Smooth muscle cell (in vitro differentiated cells): ENCODE measurements around the gene MEN1. TPM values are rescaled to one million over a fixed set of nuclear protein-coding genes. Genes with fewer than 3 reads are reported as not detected.
"Not testable (repeated sequence)": the region's sequence is repeated elsewhere in the genome, so short reads cannot be mapped to it uniquely, and the experiment has no call there.

Source experiments
- DNase-seq: peaks from one replicate; lab custom pipeline; 2025; ENCODE audit not compliant: unreplicated experiment; lab: John Stamatoyannopoulos, UW
- H2AFZ ChIP-seq: fragments of 200-600 bp; sonication (generic); 2 replicates; pipeline ENCODE4 v1.6.0; 2016; ENCODE audit warnings: antibody characterized with exemption, low read depth, mild to moderate bottlenecking
- H3F3A ChIP-seq: fragments of 200-600 bp; sonication (generic); 2 replicates; pipeline ENCODE4 v1.6.0; 2017; ENCODE audit warnings: antibody characterized with exemption, low read depth
- H3K27ac ChIP-seq: fragments of 200-600 bp; sonication (generic); 2 replicates; pipeline ENCODE4 v1.5.1; 2016; ENCODE audit warnings: low read depth, mild to moderate bottlenecking
- H3K27me3 ChIP-seq: fragments of 200-600 bp; sonication (generic); 2 replicates; pipeline ENCODE4 v1.6.1; 2016; ENCODE audit warnings: low read depth, mild to moderate bottlenecking
- H3K36me3 ChIP-seq: fragments of 200-600 bp; sonication (generic); 2 replicates; pipeline ENCODE4 v1.5.1; 2016; ENCODE audit warnings: low read depth
- H3K4me1 ChIP-seq: fragments of 200-600 bp; sonication (generic); 2 replicates; pipeline ENCODE4 v1.5.1; 2016; ENCODE audit warnings: low read depth
- H3K4me2 ChIP-seq: fragments of 200-600 bp; sonication (generic); 2 replicates; pipeline ENCODE4 v1.6.0; 2016; ENCODE audit warnings: mild to moderate bottlenecking
- H3K4me3 ChIP-seq: fragments of 200-600 bp; sonication (generic); 2 replicates; pipeline ENCODE4 v1.5.1; 2016; ENCODE audit warnings: mild to moderate bottlenecking
- H3K79me2 ChIP-seq: fragments of 200-600 bp; sonication (generic); 2 replicates; pipeline ENCODE4 v1.6.0; 2016; ENCODE audit warnings: low read depth, mild to moderate bottlenecking
- H3K9ac ChIP-seq: fragments of 200-600 bp; sonication (generic); 2 replicates; pipeline ENCODE4 v1.6.0; 2016; ENCODE audit warnings: low read depth
- H3K9me3 ChIP-seq: fragments of 200-600 bp; sonication (generic); replicated peaks from 2 replicates; pipeline ENCODE4 v1.5.1; 2016; ENCODE audit warnings: low read depth
- H4K20me1 ChIP-seq: fragments of 200-600 bp; sonication (generic); 2 replicates; pipeline ENCODE4 v1.6.0; 2016; ENCODE audit warnings: low read depth
- WGBS: methylation state at CpG from one replicate; pipeline ENCODE4 v1.1.7; 2016; ENCODE audit warnings: low lambda C conversion rate; 5-methylcytosine and 5-hydroxymethylcytosine counted together
- polyA plus RNA-seq: library from polyadenylated mRNA; unstranded; fragments of >200 nt; fragmentation: Nextera tagmentation; extraction: Ambion mirVana; gene quantifications from 2 replicates; pipeline ENCODE4 v1.2.1, GENCODE V29; 2016
- total RNA-seq: library from RNA; depleted of rRNA; stranded (reverse); fragments of >200 nt; gene quantifications from 2 replicates; pipeline ENCODE4 v1.2.3, GENCODE V29; 2014
- TF ChIP-seq, protein P1 (sequence below): fragments of 200-600 bp; sonication (generic); IDR thresholded peaks from 2 replicates; pipeline ENCODE4 v1.5.1; 2017; ENCODE audit warnings: borderline replicate concordance, mild to moderate bottlenecking, antibody characterized with exemption; ENCODE audit not compliant: insufficient read depth, poor library complexity, severe bottlenecking

MEN1 gene
- total and polyA plus RNA-seq, 2 experiments from 2014 or later, result 11.6 to 37.3 TPM

DNA sequence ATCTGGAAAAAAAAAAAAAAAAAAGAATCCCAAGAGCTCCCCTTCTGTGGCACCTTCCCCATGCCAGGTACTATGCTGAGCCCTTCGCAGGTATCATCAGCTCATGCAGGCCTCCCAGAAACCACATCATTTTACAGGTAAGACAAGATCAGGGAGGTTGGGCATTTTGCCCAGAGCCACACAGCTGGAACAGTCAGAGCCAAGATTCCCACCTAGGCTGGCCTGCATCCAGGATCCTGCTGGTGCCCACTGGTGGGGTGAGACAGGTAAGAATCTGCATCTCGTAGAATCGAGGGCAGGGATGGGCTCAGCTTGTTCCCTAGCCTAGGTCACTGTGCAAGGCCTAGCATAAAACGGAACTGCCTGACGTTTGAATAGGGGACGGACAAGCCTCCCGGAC lies 15.7 kb upstream of the MEN1 start:
- 94% methylated on average over 7 of the region's 7 CpGs for WGBS
- H3K9me3 ChIP-seq, result no peaks in the 10 kb centered on the region
- H3F3A ChIP-seq, result no peaks in the 10 kb centered on the region
- no peak for DNase-seq
- no peak overlapping the region for H3K4me2 ChIP-seq
- H3K4me3 ChIP-seq, result no peak overlapping the region
- no peak overlapping the region for H3K27ac ChIP-seq
- no peaks in the 10 kb centered on the region for H3K79me2 ChIP-seq
- H3K4me1 ChIP-seq, result no peaks in the 10 kb centered on the region
- no peaks in the 10 kb centered on the region for H3K36me3 ChIP-seq
- TF ChIP-seq, protein P1, sequence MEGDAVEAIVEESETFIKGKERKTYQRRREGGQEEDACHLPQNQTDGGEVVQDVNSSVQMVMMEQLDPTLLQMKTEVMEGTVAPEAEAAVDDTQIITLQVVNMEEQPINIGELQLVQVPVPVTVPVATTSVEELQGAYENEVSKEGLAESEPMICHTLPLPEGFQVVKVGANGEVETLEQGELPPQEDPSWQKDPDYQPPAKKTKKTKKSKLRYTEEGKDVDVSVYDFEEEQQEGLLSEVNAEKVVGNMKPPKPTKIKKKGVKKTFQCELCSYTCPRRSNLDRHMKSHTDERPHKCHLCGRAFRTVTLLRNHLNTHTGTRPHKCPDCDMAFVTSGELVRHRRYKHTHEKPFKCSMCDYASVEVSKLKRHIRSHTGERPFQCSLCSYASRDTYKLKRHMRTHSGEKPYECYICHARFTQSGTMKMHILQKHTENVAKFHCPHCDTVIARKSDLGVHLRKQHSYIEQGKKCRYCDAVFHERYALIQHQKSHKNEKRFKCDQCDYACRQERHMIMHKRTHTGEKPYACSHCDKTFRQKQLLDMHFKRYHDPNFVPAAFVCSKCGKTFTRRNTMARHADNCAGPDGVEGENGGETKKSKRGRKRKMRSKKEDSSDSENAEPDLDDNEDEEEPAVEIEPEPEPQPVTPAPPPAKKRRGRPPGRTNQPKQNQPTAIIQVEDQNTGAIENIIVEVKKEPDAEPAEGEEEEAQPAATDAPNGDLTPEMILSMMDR, result no peak
- no peak overlapping the region for H2AFZ ChIP-seq
- H4K20me1 ChIP-seq, result no peaks in the 10 kb centered on the region
- H3K9ac ChIP-seq, result no peak overlapping the region
- no peaks in the 10 kb centered on the region for H3K27me3 ChIP-seq

DNA sequence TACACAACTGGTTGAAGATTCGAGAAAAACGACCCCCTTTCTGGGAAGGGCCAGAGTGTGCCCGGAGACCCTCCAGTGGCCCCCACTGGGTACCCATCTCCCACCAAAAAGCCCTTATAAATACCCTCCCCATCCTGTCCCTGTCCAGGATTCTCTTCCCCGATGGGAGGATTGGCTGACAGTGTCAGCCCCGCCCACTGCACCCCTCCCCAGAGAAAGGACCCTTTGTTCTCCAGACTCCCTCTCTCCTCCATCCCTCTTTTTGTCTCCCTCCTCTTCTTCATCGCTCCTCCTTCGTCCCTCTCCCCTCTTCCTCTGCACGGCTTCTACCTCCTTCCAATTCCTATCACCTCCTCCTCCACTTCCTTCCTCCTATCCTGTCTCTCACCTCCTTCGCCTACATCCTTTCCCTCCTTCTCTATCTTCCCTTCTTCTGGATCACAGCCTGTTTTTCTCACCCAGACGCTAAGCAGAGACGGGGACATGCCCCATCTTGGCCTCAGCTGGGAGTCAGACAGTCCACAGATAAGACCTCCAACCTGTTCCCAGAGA lies 13.3 kb upstream of the MEN1 start:
- Histone ChIP-seq H3K9ac (no peak overlapping the region), H3K4me3 (no peak overlapping the region), H3K27ac (no peak overlapping the region), H2AFZ (no peak overlapping the region), H3K79me2 (no peaks in the 10 kb centered on the region), H3K9me3 (no peaks in the 10 kb centered on the region), H3K27me3 (no peaks in the 10 kb centered on the region), H3K4me1 (no peaks in the 10 kb centered on the region), H3K36me3 (no peaks in the 10 kb centered on the region), H4K20me1 (no peaks in the 10 kb centered on the region), H3F3A (no peaks in the 10 kb centered on the region), H3K4me2 (no peak overlapping the region)
- 83% methylated on average over 11 of the region's 11 CpGs for WGBS
- DNase-seq, result no peak
- TF ChIP-seq, protein P1, result no peak

DNA sequence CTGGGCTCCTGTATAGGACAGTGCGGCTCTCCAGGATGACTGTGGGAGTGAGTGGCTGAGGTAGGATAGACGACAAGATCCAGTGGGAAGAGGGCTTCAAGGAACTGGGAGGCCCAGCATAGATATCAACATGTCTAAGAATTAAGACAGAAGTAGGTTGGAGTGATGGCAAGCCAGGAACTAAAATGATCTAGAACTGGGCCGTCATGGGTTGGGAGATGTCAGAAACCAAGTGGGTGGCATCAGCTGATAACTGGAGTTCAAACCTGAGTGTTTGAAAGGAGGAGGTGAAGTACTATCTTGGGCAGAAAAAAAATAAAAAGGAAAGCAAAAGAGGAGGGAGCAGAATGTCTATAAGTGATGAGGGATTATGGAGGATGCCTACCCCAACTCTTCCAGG lies 7.1 kb upstream of the MEN1 start:
- Histone ChIP-seq H4K20me1 (no peaks in the 10 kb centered on the region), H3F3A (no peaks in the 10 kb centered on the region), H2AFZ (no peak overlapping the region), H3K4me1 (no peaks in the 10 kb centered on the region), H3K27me3 (no peaks in the 10 kb centered on the region), H3K36me3 (no peaks in the 10 kb centered on the region), H3K4me3 (no peak overlapping the region), H3K79me2 (no peaks in the 10 kb centered on the region), H3K27ac (no peak overlapping the region), H3K9me3 (no peaks in the 10 kb centered on the region), H3K4me2 (no peak overlapping the region), H3K9ac (no peak overlapping the region)
- no peak for DNase-seq
- WGBS, result 89% methylated on average over 3 of the region's 3 CpGs
- TF ChIP-seq, protein P1, result no peak

DNA sequence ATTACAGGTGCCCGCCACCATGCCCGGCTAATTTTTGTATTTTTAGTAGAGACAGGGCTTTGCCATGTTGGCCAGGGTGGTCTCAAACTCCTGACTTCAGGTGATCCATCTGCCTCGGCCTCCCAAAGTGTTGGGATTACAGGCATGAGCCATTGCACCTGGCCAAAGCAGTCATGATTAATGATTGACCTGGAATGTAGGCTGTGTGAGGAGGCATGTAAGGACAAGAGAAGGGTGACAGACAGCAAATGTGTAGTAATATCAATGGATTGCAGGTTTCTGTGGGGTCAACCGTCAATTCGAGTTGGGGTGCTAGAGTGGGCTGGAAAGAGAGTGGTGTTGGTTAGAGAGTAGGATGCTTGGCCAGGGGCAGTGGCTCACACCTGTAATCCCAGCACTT lies 5.1 kb upstream of the MEN1 start:
- WGBS, result 89% methylated on average over 5 of the region's 5 CpGs
- not testable (repeated sequence) for H3K27ac ChIP-seq, H3K9me3 ChIP-seq, H3K27me3 ChIP-seq, H3K9ac ChIP-seq, DNase-seq, H3K79me2 ChIP-seq, H3K4me1 ChIP-seq, H3K4me2 ChIP-seq, H2AFZ ChIP-seq, H4K20me1 ChIP-seq, H3F3A ChIP-seq, H3K4me3 ChIP-seq, H3K36me3 ChIP-seq
